Osteoblast (primary cell): ENCODE data around the gene KRT14. TPM values are rescaled to one million over a fixed set of nuclear protein-coding genes. Genes with fewer than 3 reads are reported as not detected.

ENCODE experiments used
- DNase-seq: peaks from one replicate; pipeline ENCODE4 v3.0.0; 2011; ENCODE audit warnings: low spot score, mixed read lengths; ENCODE audit not compliant: insufficient read length; ENCODE audit errors: missing footprints
- H2AFZ ChIP-seq: 2 replicates; pipeline ENCODE4 v1.6.0; 2011; ENCODE audit warnings: mild to moderate bottlenecking, low read length
- H3K27ac ChIP-seq: 2 replicates; pipeline ENCODE4 v1.5.1; 2011; ENCODE audit warnings: mild to moderate bottlenecking, low read depth, low read length, moderate library complexity
- H3K27me3 ChIP-seq: 2 replicates; pipeline ENCODE4 v1.6.0; 2012; ENCODE audit warnings: mild to moderate bottlenecking, control low read depth, inconsistent platforms, low read length, moderate library complexity; ENCODE audit not compliant: insufficient read depth
- H3K36me3 ChIP-seq: 2 replicates; pipeline ENCODE4 v1.5.1; 2011; ENCODE audit warnings: mild to moderate bottlenecking, low read length, control low read depth, moderate library complexity; ENCODE audit not compliant: insufficient read depth
- H3K4me1 ChIP-seq: 2 replicates; pipeline ENCODE4 v1.5.1; 2011; ENCODE audit warnings: mild to moderate bottlenecking, low read length, control low read depth, moderate library complexity; ENCODE audit not compliant: insufficient read depth
- H3K4me2 ChIP-seq: 2 replicates; pipeline ENCODE4 v1.6.0; 2011; ENCODE audit warnings: mild to moderate bottlenecking, low read length; ENCODE audit not compliant: insufficient read depth
- H3K4me3 ChIP-seq: fragments of 200-600 bp; sonication (generic); 3 replicates; pipeline ENCODE4 v1.5.1; 2012; ENCODE audit warnings: mild to moderate bottlenecking, low read length, inconsistent platforms; ENCODE audit not compliant: insufficient read depth
- H3K79me2 ChIP-seq: 2 replicates; pipeline ENCODE4 v1.6.0; 2012; ENCODE audit warnings: mild to moderate bottlenecking, low read length, control low read depth, inconsistent platforms; ENCODE audit not compliant: insufficient read depth
- H3K9me3 ChIP-seq: 2 replicates; pipeline ENCODE4 v1.5.1; 2011; ENCODE audit warnings: low read depth, low read length, control low read depth
- H4K20me1 ChIP-seq: 2 replicates; pipeline ENCODE4 v1.6.0; 2012; ENCODE audit warnings: mild to moderate bottlenecking, low read length, control low read depth; ENCODE audit not compliant: insufficient read depth
- total RNA-seq: library from RNA; depleted of rRNA; stranded (reverse); fragments of >200 nt; gene quantifications from 2 replicates; pipeline ENCODE4 v1.2.3, GENCODE V29; 2012
- TF ChIP-seq, protein P1 (sequence below): IDR thresholded peaks from 2 replicates; pipeline ENCODE4 v1.5.1; 2011; ENCODE audit warnings: mild to moderate bottlenecking, low read depth, low read length, moderate library complexity; ENCODE audit errors: extremely low read depth

The KRT14 gene
- total RNA-seq, 1 donor = 12.3 TPM

DNA sequence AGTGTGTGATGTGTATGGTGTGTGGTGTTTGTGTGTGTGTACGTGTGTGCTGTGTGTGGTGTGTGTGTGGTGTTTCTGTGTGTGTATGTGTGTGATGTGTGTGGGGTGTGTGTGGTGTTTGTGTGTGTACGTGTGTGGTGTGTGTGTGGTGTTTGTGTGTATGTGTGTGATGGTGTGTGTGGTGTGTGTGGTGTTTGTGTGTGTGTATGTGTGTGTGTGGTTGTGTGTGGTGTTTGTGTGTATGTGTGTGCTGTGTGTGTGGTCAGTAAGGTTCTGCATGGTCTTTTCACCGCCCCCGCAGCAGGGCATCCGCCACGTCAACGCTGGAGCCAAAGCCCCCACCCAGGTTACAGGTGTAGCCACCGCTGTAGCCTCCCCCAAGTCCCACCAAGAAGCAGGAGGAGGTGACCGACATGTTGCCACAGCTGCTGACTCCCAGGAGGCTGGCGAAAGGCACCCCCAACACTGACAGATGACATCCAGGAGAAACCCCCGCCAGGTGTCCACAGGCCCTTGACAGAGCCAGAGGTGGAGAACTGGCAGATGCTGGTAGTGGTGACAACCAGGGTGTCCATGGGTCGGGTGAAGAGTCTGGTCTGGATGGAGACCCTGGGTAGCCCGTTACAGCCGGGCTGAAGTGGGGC lies 47.0 kb upstream of the KRT14 start:
- H3K4me1 ChIP-seq = peaks cover 5% of the 10 kb centered on the region
- H3K4me3 ChIP-seq = no peak overlapping the region
- H3K27ac ChIP-seq = no peak overlapping the region
- DNase-seq = peak; percentile 30
- no peaks in the 10 kb centered on the region for H3K36me3 ChIP-seq
- TF ChIP-seq, protein P1, sequence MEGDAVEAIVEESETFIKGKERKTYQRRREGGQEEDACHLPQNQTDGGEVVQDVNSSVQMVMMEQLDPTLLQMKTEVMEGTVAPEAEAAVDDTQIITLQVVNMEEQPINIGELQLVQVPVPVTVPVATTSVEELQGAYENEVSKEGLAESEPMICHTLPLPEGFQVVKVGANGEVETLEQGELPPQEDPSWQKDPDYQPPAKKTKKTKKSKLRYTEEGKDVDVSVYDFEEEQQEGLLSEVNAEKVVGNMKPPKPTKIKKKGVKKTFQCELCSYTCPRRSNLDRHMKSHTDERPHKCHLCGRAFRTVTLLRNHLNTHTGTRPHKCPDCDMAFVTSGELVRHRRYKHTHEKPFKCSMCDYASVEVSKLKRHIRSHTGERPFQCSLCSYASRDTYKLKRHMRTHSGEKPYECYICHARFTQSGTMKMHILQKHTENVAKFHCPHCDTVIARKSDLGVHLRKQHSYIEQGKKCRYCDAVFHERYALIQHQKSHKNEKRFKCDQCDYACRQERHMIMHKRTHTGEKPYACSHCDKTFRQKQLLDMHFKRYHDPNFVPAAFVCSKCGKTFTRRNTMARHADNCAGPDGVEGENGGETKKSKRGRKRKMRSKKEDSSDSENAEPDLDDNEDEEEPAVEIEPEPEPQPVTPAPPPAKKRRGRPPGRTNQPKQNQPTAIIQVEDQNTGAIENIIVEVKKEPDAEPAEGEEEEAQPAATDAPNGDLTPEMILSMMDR = no peak
- no peak overlapping the region for H3K4me2 ChIP-seq
- no peak overlapping the region for H2AFZ ChIP-seq
- no peaks in the 10 kb centered on the region for H3K27me3 ChIP-seq
- no peaks in the 10 kb centered on the region for H3K79me2 ChIP-seq
- H3K9me3 ChIP-seq = no peaks in the 10 kb centered on the region
- no peaks in the 10 kb centered on the region for H4K20me1 ChIP-seq

DNA sequence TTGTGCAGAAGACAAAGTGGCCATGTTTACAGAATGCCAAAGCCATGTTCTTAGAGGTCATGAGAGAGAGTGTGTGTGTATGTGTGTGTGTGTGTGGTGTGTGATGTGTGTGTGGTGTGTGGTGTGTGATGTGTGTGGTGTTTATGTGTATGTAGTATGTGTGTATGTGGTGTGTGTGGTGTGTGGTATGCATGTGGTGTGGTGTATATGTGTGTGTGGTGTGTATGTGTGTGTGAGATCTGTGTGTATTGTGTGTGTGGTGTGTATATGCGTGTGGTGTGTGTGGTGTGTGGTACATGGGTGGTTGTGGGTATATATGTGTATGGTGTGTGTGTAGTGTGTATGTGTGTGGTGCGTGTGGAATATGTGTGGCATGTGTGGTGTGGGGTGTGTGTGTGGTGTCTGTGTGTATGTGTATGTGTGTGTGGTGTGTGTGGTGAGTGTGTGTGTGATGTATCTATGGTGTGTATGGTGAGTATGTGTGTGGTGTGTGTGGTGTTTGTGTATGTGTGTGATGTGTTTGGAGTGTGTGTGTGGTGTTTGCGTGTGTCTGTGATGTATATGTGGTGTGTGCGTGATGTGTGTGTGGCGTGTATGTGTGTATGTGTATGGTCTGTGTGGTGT lies 45.9 kb upstream of the KRT14 start:
- TF ChIP-seq, protein P1 = no peak
- Histone ChIP-seq H3K36me3 (no peaks in the 10 kb centered on the region), H3K4me3 (no peak overlapping the region), H4K20me1 (no peaks in the 10 kb centered on the region), H2AFZ (no peak overlapping the region), H3K9me3 (no peaks in the 10 kb centered on the region), H3K79me2 (no peaks in the 10 kb centered on the region), H3K27ac (no peak overlapping the region), H3K27me3 (no peaks in the 10 kb centered on the region), H3K4me2 (no peak overlapping the region), H3K4me1 (peaks cover 5% of the 10 kb centered on the region)
- peak; percentile 73 for DNase-seq

DNA sequence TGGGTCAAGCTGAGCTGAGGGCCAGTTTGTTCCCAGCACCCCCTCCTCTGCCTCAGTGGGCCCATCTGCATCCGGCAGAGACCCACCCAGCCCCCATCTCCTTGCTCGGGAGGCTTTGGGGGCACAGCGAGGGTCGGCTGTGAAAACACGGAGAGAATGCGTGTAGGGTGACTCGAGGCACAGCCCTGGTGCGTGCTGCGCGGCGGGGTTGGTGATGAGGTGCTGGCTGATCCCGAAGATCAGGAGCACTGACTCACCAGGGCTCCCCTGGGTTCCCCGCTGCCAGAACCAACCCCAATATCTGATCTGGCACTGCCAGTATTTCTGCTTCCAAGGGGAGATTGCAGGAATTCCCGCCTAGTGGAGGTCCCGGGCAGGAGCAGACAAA lies 45.2 kb upstream of the KRT14 start:
- H4K20me1 ChIP-seq = no peaks in the 10 kb centered on the region
- peak; percentile 41 for DNase-seq
- no peaks in the 10 kb centered on the region for H3K36me3 ChIP-seq
- no peaks in the 10 kb centered on the region for H3K79me2 ChIP-seq
- H3K9me3 ChIP-seq = no peaks in the 10 kb centered on the region
- H3K27ac ChIP-seq = no peak overlapping the region
- H3K27me3 ChIP-seq = no peaks in the 10 kb centered on the region
- peaks cover 5% of the 10 kb centered on the region for H3K4me1 ChIP-seq
- no peak overlapping the region for H3K4me2 ChIP-seq
- TF ChIP-seq, protein P1 = no peak
- no peak overlapping the region for H3K4me3 ChIP-seq
- no peak overlapping the region for H2AFZ ChIP-seq

DNA sequence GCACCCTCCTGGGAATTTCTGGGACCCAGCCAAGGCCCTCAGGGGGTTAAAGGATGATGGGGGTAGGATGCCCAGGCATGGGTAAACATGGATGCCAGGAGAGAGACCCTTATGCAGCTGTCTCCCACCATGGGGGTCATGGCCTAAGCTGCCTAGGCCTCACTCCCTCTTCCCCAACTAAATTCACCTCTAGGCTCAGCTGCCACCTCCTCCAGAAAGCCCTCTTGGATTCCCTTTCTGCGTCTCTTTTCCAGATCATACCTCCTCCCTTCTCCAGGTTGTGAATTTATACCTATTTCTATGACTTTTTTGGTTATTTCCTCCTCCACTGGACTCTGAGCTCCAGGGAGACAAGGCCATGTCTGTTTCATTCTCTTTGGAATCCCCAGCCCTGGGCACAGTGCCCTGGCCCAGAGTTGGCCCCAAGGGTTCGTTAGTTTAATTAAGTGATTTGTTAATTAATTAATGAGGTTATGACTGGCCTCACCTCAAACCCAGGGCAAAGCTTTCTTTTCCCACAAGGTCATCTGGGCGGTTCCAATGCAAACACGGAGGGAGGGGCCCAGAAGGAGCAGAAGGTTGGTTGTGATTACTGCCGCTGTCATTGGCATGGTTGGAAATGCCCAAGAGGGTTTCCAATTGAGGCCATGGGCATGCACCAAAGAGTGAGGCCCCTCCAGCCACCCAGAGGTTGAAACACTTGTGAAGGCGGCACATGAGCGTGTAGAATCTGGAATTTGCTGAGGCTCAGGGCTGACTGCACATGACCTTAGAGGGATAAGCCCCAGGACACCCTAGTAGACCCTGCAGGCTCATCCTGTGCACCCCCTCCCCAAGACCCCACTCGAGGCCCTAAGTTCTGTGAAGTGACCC lies 44.6 kb upstream of the KRT14 start:
- Histone ChIP-seq H4K20me1 (no peaks in the 10 kb centered on the region), H3K36me3 (no peaks in the 10 kb centered on the region), H3K4me1 (peaks cover 5% of the 10 kb centered on the region), H3K4me3 (no peak overlapping the region), H3K4me2 (no peak overlapping the region), H3K27ac (no peak overlapping the region), H3K27me3 (no peaks in the 10 kb centered on the region), H2AFZ (no peak overlapping the region), H3K9me3 (no peaks in the 10 kb centered on the region), H3K79me2 (no peaks in the 10 kb centered on the region)
- DNase-seq = peak; percentile 46
- TF ChIP-seq, protein P1 = no peak
